Mesendoderm (in vitro differentiated cells): ENCODE measurements around the gene OBSL1.

Experiments used
- DNase-seq: peaks from one replicate; pipeline ENCODE4 v3.0.0; 2013
- H2AK5ac ChIP-seq: 2 replicates; pipeline ENCODE4 v1.6.1; 2013; ENCODE audit warnings: low read length, inconsistent platforms
- H2BK120ac ChIP-seq: 2 replicates; pipeline ENCODE4 v1.6.1; 2013; ENCODE audit warnings: low read depth, mild to moderate bottlenecking, low read length, moderate library complexity, mixed read lengths
- H2BK15ac ChIP-seq: replicated peaks from 2 replicates; pipeline ENCODE4 v1.6.1; 2013; ENCODE audit warnings: low read depth, mild to moderate bottlenecking, moderate library complexity
- H2BK5ac ChIP-seq: 2 replicates; pipeline ENCODE4 v1.6.1; 2013; ENCODE audit warnings: low read length, inconsistent platforms
- H3K18ac ChIP-seq: 2 replicates; pipeline ENCODE4 v1.6.1; 2013; ENCODE audit warnings: mild to moderate bottlenecking, low read length, mixed read lengths
- H3K23ac ChIP-seq: one replicate; pipeline ENCODE4 v1.6.1; 2013; ENCODE audit warnings: low read length
- H3K27ac ChIP-seq: 2 replicates; pipeline ENCODE4 v1.5.1; 2013; ENCODE audit warnings: low read depth, mild to moderate bottlenecking, inconsistent platforms, low read length, moderate library complexity
- H3K27me3 ChIP-seq: 2 replicates; pipeline ENCODE4 v1.6.1; 2013; ENCODE audit warnings: low read length, control low read depth, mild to moderate bottlenecking, inconsistent platforms; ENCODE audit not compliant: insufficient read depth, poor library complexity
- H3K36me3 ChIP-seq: 2 replicates; pipeline ENCODE4 v1.6.1; 2013; ENCODE audit warnings: low read length, inconsistent platforms; ENCODE audit not compliant: control insufficient read depth, insufficient read depth
- H3K4ac ChIP-seq: one replicate; pipeline ENCODE4 v1.6.1; 2013; ENCODE audit warnings: low read depth, mild to moderate bottlenecking, low read length, moderate library complexity
- H3K4me1 ChIP-seq: 2 replicates; pipeline ENCODE4 v1.6.1; 2013; ENCODE audit warnings: low read depth, low read length, inconsistent platforms; ENCODE audit not compliant: control insufficient read depth
- H3K4me2 ChIP-seq: 2 replicates; pipeline ENCODE4 v1.6.1; 2013; ENCODE audit warnings: low read length
- H3K4me3 ChIP-seq: 2 replicates; pipeline ENCODE4 v1.5.1; 2013; ENCODE audit warnings: mild to moderate bottlenecking, low read length
- H3K56ac ChIP-seq: one replicate; pipeline ENCODE4 v1.6.1; 2013; ENCODE audit warnings: low read length
- H3K79me1 ChIP-seq: 2 replicates; pipeline ENCODE4 v1.6.1; 2013; ENCODE audit warnings: low read length, inconsistent platforms
- H3K79me2 ChIP-seq: 2 replicates; pipeline ENCODE4 v1.6.1; 2013; ENCODE audit warnings: mild to moderate bottlenecking, low read length; ENCODE audit not compliant: control insufficient read depth, insufficient read depth
- H3K9ac ChIP-seq: 2 replicates; pipeline ENCODE4 v1.6.1; 2013; ENCODE audit warnings: low read length, inconsistent platforms
- H4K5ac ChIP-seq: one replicate; pipeline ENCODE4 v1.6.1; 2013; ENCODE audit warnings: low read length
- H4K8ac ChIP-seq: one replicate; pipeline ENCODE4 v1.6.1; 2013; ENCODE audit warnings: low read depth, mild to moderate bottlenecking, control low read depth, low read length, moderate library complexity
- WGBS: extraction: QIAGEN DNeasy Blood & Tissue Kit; methylation state at CpG from one replicate; pipeline ENCODE4 v1.1.7; 2013; ENCODE audit warnings: low lambda C conversion rate, missing lambda C conversion rate; ENCODE audit not compliant: insufficient coverage; ENCODE audit errors: extremely low coverage; 5-methylcytosine and 5-hydroxymethylcytosine counted together

Gene OBSL1

GRCh38 chr2:219615894-219616293 lies 44.6 kb upstream of the OBSL1 start:
- Histone ChIP-seq H4K8ac (no peak overlapping the region), H3K23ac (no peak overlapping the region), H3K4me1 (no peaks in the 10 kb centered on the region), H4K5ac (no peak overlapping the region), H3K4me2 (no peak overlapping the region), H2BK120ac (no peak overlapping the region), H3K79me1 (no peaks in the 10 kb centered on the region), H3K56ac (no peak overlapping the region), H3K36me3 (no peaks in the 10 kb centered on the region), H3K79me2 (no peaks in the 10 kb centered on the region), H3K4ac (no peak overlapping the region), H2BK5ac (no peak overlapping the region), H2BK15ac (no peak overlapping the region), H3K9ac (no peak overlapping the region), H3K4me3 (no peak overlapping the region), H3K18ac (no peak overlapping the region), H3K27me3 (no peaks in the 10 kb centered on the region), H3K27ac (no peak overlapping the region), H2AK5ac (no peak overlapping the region)
- WGBS = no CpG with 5 or more reads among the region's 12 CpGs
- DNase-seq = no peak

GRCh38 chr2:219615036-219615435 lies 43.7 kb upstream of the OBSL1 start:
- WGBS = no CpG with 5 or more reads among the region's 11 CpGs
- H3K4ac ChIP-seq = no peak overlapping the region
- H3K4me1 ChIP-seq = no peaks in the 10 kb centered on the region
- H3K4me3 ChIP-seq = no peak overlapping the region
- H3K4me2 ChIP-seq = no peak overlapping the region
- H3K18ac ChIP-seq = no peak overlapping the region
- no peak overlapping the region for H2AK5ac ChIP-seq
- H2BK15ac ChIP-seq = no peak overlapping the region
- H3K79me2 ChIP-seq = no peaks in the 10 kb centered on the region
- no peak for DNase-seq
- no peaks in the 10 kb centered on the region for H3K27me3 ChIP-seq
- no peak overlapping the region for H3K9ac ChIP-seq
- no peak overlapping the region for H3K27ac ChIP-seq
- H3K23ac ChIP-seq = no peak overlapping the region
- no peaks in the 10 kb centered on the region for H3K79me1 ChIP-seq
- H2BK5ac ChIP-seq = no peak overlapping the region
- no peak overlapping the region for H2BK120ac ChIP-seq
- no peak overlapping the region for H4K5ac ChIP-seq
- H4K8ac ChIP-seq = no peak overlapping the region
- no peaks in the 10 kb centered on the region for H3K36me3 ChIP-seq
- no peak overlapping the region for H3K56ac ChIP-seq

GRCh38 chr2:219614076-219614860 lies 42.9 kb upstream of the OBSL1 start:
- H3K4ac ChIP-seq = no peak overlapping the region
- H2BK5ac ChIP-seq = no peak overlapping the region
- H3K4me2 ChIP-seq = no peak overlapping the region
- H3K18ac ChIP-seq = no peak overlapping the region
- H3K4me3 ChIP-seq = no peak overlapping the region
- WGBS = no CpG with 5 or more reads among the region's 11 CpGs
- no peaks in the 10 kb centered on the region for H3K27me3 ChIP-seq
- DNase-seq = no peak
- H3K9ac ChIP-seq = no peak overlapping the region
- H2AK5ac ChIP-seq = no peak overlapping the region
- no peaks in the 10 kb centered on the region for H3K36me3 ChIP-seq
- no peak overlapping the region for H3K56ac ChIP-seq
- H3K79me1 ChIP-seq = no peaks in the 10 kb centered on the region
- H2BK15ac ChIP-seq = no peak overlapping the region
- no peak overlapping the region for H2BK120ac ChIP-seq
- no peak overlapping the region for H4K5ac ChIP-seq
- no peaks in the 10 kb centered on the region for H3K4me1 ChIP-seq
- no peaks in the 10 kb centered on the region for H3K79me2 ChIP-seq
- H4K8ac ChIP-seq = no peak overlapping the region
- no peak overlapping the region for H3K27ac ChIP-seq
- H3K23ac ChIP-seq = no peak overlapping the region

- H3K79me1 ChIP-seq = no peaks in the 10 kb centered on the region
- H3K4ac ChIP-seq = no peak overlapping the region
- H3K18ac ChIP-seq = no peak overlapping the region
- no peak overlapping the region for H2BK120ac ChIP-seq
- no peak overlapping the region for H2BK15ac ChIP-seq
- no peak overlapping the region for H4K8ac ChIP-seq
- H2AK5ac ChIP-seq = no peak overlapping the region
- H3K36me3 ChIP-seq = no peaks in the 10 kb centered on the region
- no peaks in the 10 kb centered on the region for H3K79me2 ChIP-seq
- H4K5ac ChIP-seq = no peak overlapping the region
- H3K4me2 ChIP-seq = no peak overlapping the region
- no peak overlapping the region for H3K4me3 ChIP-seq
- H3K23ac ChIP-seq = no peak overlapping the region
- H3K56ac ChIP-seq = no peak overlapping the region
- H3K4me1 ChIP-seq = no peaks in the 10 kb centered on the region
- no peak overlapping the region for H3K27ac ChIP-seq
- no peaks in the 10 kb centered on the region for H3K27me3 ChIP-seq
- no peak overlapping the region for H2BK5ac ChIP-seq
- no peak for DNase-seq
- no peak overlapping the region for H3K9ac ChIP-seq
- WGBS = no CpG with 5 or more reads among the region's 11 CpGs
Measured at GRCh38 chr2:219613461-219614070, 42.2 kb upstream of the OBSL1 start.

GRCh38 chr2:219612577-219613286 lies 41.4 kb upstream of the OBSL1 start:
- no peaks in the 10 kb centered on the region for H3K4me1 ChIP-seq
- H2AK5ac ChIP-seq = no peak overlapping the region
- DNase-seq = no peak
- no peak overlapping the region for H3K23ac ChIP-seq
- no peak overlapping the region for H2BK120ac ChIP-seq
- no peak overlapping the region for H4K5ac ChIP-seq
- no peak overlapping the region for H3K4me2 ChIP-seq
- H3K27me3 ChIP-seq = no peaks in the 10 kb centered on the region
- H3K79me2 ChIP-seq = no peaks in the 10 kb centered on the region
- no peak overlapping the region for H3K27ac ChIP-seq
- no peak overlapping the region for H4K8ac ChIP-seq
- H3K9ac ChIP-seq = no peak overlapping the region
- no peak overlapping the region for H2BK15ac ChIP-seq
- H3K36me3 ChIP-seq = no peaks in the 10 kb centered on the region
- no CpG with 5 or more reads among the region's 15 CpGs for WGBS
- no peak overlapping the region for H3K18ac ChIP-seq
- no peak overlapping the region for H3K56ac ChIP-seq
- no peaks in the 10 kb centered on the region for H3K79me1 ChIP-seq
- no peak overlapping the region for H3K4me3 ChIP-seq
- no peak overlapping the region for H3K4ac ChIP-seq
- no peak overlapping the region for H2BK5ac ChIP-seq
